Parathyroid adenoma (tissue), 2 donors: ENCODE measurements around the gene CBS.

Source experiments
- H2AFZ ChIP-seq: fragments of 300-600 bp; sonication (generic); one replicate; pipeline ENCODE4 v1.7.0; 2017; ENCODE audit warnings: antibody characterized with exemption, mild to moderate bottlenecking
- H3K27ac ChIP-seq: fragments of 300-600 bp; sonication (generic); one replicate; pipeline ENCODE4 v1.7.0; 2017
- H3K27me3 ChIP-seq: fragments of 300-600 bp; sonication (generic); one replicate; pipeline ENCODE4 v1.7.0; 2017; ENCODE audit warnings: low read length; ENCODE audit not compliant: control insufficient read depth, insufficient read depth
- H3K36me3 ChIP-seq: fragments of 300-600 bp; sonication (generic); one replicate; pipeline ENCODE4 v1.7.0; 2017; ENCODE audit warnings: low read length; ENCODE audit not compliant: control insufficient read depth, insufficient read depth
- H3K4me1 ChIP-seq: fragments of 300-600 bp; sonication (generic); one replicate; pipeline ENCODE4 v1.7.0; 2017; ENCODE audit warnings: control low read depth
- H3K4me2 ChIP-seq: fragments of 300-600 bp; sonication (generic); one replicate; pipeline ENCODE4 v1.7.0; 2017; ENCODE audit warnings: low read length
- H3K4me3 ChIP-seq: fragments of 300-600 bp; sonication (generic); one replicate; pipeline ENCODE4 v1.7.0; 2017; ENCODE audit warnings: low read depth, low read length
- H3K79me2 ChIP-seq: fragments of 300-600 bp; sonication (generic); one replicate; pipeline ENCODE4 v1.7.0; 2017; ENCODE audit warnings: control low read depth
- H3K9ac ChIP-seq: fragments of 300-600 bp; sonication (generic); one replicate; pipeline ENCODE4 v1.7.0; 2017; ENCODE audit warnings: mild to moderate bottlenecking
- H3K9me3 ChIP-seq: fragments of 300-600 bp; sonication (generic); one replicate; pipeline ENCODE4 v1.7.0; 2017; ENCODE audit warnings: low read length; ENCODE audit not compliant: control insufficient read depth
- CTCF ChIP-seq: fragments of 300-600 bp; sonication (generic); IDR thresholded peaks from one replicate; pipeline ENCODE4 v1.7.0; 2017; ENCODE audit warnings: antibody characterized with exemption, mild to moderate bottlenecking
- donor health status: primary hyperparathyroidism.

CBS gene

DNA sequence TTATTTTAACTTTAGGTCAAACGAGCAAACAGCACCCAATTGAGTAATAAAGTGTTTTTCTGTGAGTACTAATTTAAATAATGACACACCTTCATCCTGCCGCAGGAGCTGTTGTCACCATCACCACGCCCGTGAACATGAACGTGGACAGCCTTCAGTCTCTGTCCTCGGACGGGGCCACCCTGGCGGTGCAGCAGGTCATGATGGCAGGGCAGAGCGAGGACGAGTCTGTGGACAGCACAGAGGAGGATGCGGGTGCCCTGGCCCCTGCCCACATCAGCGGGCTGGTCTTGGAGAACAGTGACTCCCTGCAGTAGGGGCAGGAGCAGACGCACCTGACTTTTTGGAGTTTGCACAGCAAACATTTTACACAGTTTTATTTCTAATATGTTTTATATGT lies 45.9 kb downstream of the CBS start:
- Histone ChIP-seq H2AFZ (no peak overlapping the region), H3K36me3 (no peaks in the 10 kb centered on the region), H3K4me2 (no peak overlapping the region), H3K79me2 (no peaks in the 10 kb centered on the region), H3K9me3 (no peaks in the 10 kb centered on the region), H3K4me1 (no peaks in the 10 kb centered on the region), H3K27me3 (no peaks in the 10 kb centered on the region), H3K27ac (no peak overlapping the region), H3K4me3 (no peak overlapping the region), H3K9ac (no peak overlapping the region)
- TF ChIP-seq CTCF = no peak

DNA sequence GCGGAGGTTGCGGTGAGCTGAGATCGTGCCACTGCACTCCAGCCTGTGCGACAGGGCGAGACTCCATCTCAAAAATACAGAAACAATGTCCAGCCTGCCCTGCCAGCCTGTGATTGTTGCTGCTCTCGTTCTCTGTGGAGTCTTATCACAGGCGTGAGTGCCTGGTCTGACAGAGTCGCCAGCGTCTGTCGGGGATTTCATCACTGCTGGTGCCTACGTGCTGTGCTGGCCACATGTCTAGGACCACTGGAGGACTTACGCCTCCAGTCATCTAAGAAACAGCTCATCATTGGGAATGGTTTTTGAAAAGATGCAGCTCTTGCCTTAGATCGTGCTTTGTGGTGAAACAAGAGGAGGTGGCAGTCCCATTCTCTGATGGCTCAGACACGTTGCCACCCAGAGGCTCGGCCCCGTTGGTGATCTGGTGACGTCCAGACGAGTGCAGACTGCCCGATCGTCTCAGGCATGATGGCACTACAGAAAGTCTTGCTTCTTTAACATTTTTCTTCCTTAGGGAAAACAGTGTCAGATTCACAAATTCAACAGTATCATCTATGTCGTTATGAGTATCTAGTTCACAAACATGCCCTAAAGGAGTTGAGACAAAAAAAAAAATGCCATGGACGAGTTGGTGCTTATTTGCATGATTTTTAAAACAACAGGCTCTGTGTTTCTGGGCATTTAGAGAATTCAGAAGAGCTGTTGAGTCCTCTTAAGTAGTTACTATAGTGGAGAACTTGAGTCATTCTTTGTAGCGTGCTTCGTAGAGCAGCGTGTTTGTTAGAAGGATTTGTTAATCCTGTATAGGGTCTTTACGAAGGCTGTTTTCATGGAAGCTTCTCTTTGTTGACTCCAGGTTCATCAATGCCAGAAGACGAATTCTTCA lies 47.5 kb downstream of the CBS start:
- H3K9me3 ChIP-seq = no peaks in the 10 kb centered on the region
- H2AFZ ChIP-seq = no peak overlapping the region
- TF ChIP-seq CTCF = no peak
- no peak overlapping the region for H3K4me2 ChIP-seq
- H3K27ac ChIP-seq = no peak overlapping the region
- H3K9ac ChIP-seq = no peak overlapping the region
- no peaks in the 10 kb centered on the region for H3K79me2 ChIP-seq
- H3K27me3 ChIP-seq = no peaks in the 10 kb centered on the region
- no peaks in the 10 kb centered on the region for H3K36me3 ChIP-seq
- H3K4me3 ChIP-seq = no peak overlapping the region
- no peaks in the 10 kb centered on the region for H3K4me1 ChIP-seq

GRCh38 chr21:43025636-43026180 lies 49.9 kb downstream of the CBS start:
- Histone ChIP-seq H3K4me2 (peak overlapping the region; percentile 6), H3K36me3 (no peaks in the 10 kb centered on the region), H3K27me3 (no peaks in the 10 kb centered on the region), H3K4me3 (no peak overlapping the region), H3K4me1 (no peaks in the 10 kb centered on the region), H3K79me2 (no peaks in the 10 kb centered on the region), H3K9me3 (no peaks in the 10 kb centered on the region), H2AFZ (no peak overlapping the region), H3K27ac (no peak overlapping the region), H3K9ac (no peak overlapping the region)
- TF ChIP-seq CTCF = no peak

DNA sequence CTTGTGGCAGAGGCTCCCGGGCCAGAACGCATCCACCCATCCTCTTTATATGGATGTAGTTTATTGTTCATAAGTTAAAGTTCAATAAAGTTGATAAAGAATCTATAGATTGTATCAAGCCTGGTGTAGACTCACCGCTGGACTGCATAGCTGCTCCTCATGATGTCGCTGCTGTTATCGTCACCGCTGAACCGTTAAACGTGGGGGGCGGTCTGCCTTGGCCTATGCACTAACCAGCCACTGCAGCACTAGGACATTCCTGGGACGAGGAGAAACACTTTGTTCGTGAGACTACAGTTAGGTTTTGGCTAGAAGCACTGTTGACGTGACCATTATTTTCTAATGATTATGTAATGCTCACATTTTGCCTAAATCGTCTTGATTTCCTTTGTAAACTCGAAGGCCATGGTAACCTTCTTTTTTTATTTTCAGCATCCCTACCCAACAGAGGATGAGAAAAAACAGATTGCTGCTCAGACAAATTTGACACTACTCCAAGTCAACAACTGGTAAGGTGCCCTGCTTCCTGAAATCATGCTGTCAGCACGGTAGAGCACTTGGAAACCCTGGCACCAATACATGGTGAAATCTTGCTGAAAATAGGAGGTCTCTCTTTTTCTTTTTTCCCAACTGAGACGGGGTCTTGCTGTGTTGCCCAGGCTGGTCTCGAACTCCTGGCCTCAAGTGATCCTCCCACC lies 51.0 kb downstream of the CBS start:
- Histone ChIP-seq H3K4me1 (no peaks in the 10 kb centered on the region), H3K9me3 (no peaks in the 10 kb centered on the region), H3K27ac (no peak overlapping the region), H3K4me3 (no peak overlapping the region), H3K4me2 (no peak overlapping the region), H3K27me3 (no peaks in the 10 kb centered on the region), H3K9ac (no peak overlapping the region), H2AFZ (no peak overlapping the region), H3K36me3 (no peaks in the 10 kb centered on the region), H3K79me2 (no peaks in the 10 kb centered on the region)
- no peak for TF ChIP-seq CTCF
